Trophoblast cell (in vitro differentiated cells and primary cell): ENCODE measurements around the gene TLL1.

ENCODE experiments used
- DNase-seq, 2 donors: peaks; one replicate each; pipeline ENCODE4 v3.0.0-alpha.2; 2016
- H2AFZ ChIP-seq: 2 replicates; pipeline ENCODE4 v1.6.1; 2013; ENCODE audit warnings: low read length, moderate library complexity, mild to moderate bottlenecking; ENCODE audit not compliant: insufficient read depth, poor library complexity
- H2AK5ac ChIP-seq: 2 replicates; pipeline ENCODE4 v1.6.1; 2013; ENCODE audit warnings: mild to moderate bottlenecking, low read length
- H2BK120ac ChIP-seq: 2 replicates; pipeline ENCODE4 v1.6.1; 2013; ENCODE audit warnings: low read length, mild to moderate bottlenecking, moderate library complexity; ENCODE audit not compliant: insufficient read depth, poor library complexity
- H2BK12ac ChIP-seq: 2 replicates; pipeline ENCODE4 v1.6.1; 2013; ENCODE audit warnings: mild to moderate bottlenecking, low read length, moderate library complexity
- H2BK5ac ChIP-seq: 2 replicates; pipeline ENCODE4 v1.6.1; 2013; ENCODE audit warnings: low read length, low read depth, moderate library complexity, mild to moderate bottlenecking; ENCODE audit not compliant: poor library complexity
- H3K14ac ChIP-seq: 2 replicates; pipeline ENCODE4 v1.6.1; 2013; ENCODE audit warnings: mild to moderate bottlenecking, low read length
- H3K18ac ChIP-seq: 2 replicates; pipeline ENCODE4 v1.6.1; 2013; ENCODE audit warnings: mild to moderate bottlenecking, low read length
- H3K23ac ChIP-seq: 2 replicates; pipeline ENCODE4 v1.6.1; 2013; ENCODE audit warnings: low read length
- H3K27ac ChIP-seq: 2 replicates; pipeline ENCODE4 v1.5.1; 2013; ENCODE audit warnings: low read depth, mild to moderate bottlenecking, inconsistent platforms, low read length, moderate library complexity
- H3K27me3 ChIP-seq: 2 replicates; pipeline ENCODE4 v1.6.1; 2013; ENCODE audit warnings: inconsistent platforms, mild to moderate bottlenecking, low read length, moderate library complexity; ENCODE audit not compliant: insufficient read depth
- H3K36me3 ChIP-seq, 2 experiments: 1 replicate in 1 of 2; 2 replicates in 1 of 2; pipeline ENCODE4 v1.6.1; 2013; ENCODE audit warnings: low read length in 2 of 2, mild to moderate bottlenecking in 2 of 2, moderate library complexity in 1 of 2; ENCODE audit not compliant: insufficient read depth in 2 of 2, control insufficient read depth in 1 of 2
- H3K4ac ChIP-seq: 2 replicates; pipeline ENCODE4 v1.6.1; 2013; ENCODE audit warnings: low read depth, mild to moderate bottlenecking, low read length, moderate library complexity
- H3K4me1 ChIP-seq, 2 experiments: 1 replicate in 1 of 2; 2 replicates in 1 of 2; pipeline ENCODE4 v1.6.1; 2013; ENCODE audit warnings: low read length in 2 of 2, mild to moderate bottlenecking in 2 of 2, moderate library complexity in 1 of 2; ENCODE audit not compliant: insufficient read depth in 2 of 2, control insufficient read depth in 1 of 2
- H3K4me2 ChIP-seq: 2 replicates; pipeline ENCODE4 v1.6.1; 2013; ENCODE audit warnings: inconsistent platforms, mild to moderate bottlenecking, low read length, moderate library complexity
- H3K4me3 ChIP-seq: 2 replicates; pipeline ENCODE4 v1.5.1; 2013; ENCODE audit warnings: mild to moderate bottlenecking, low read depth, low read length, inconsistent platforms
- H3K79me1 ChIP-seq: one replicate; pipeline ENCODE4 v1.6.1; 2013; ENCODE audit warnings: low read length
- H3K79me2 ChIP-seq: 2 replicates; pipeline ENCODE4 v1.6.1; 2013; ENCODE audit warnings: low read length, mild to moderate bottlenecking; ENCODE audit not compliant: control insufficient read depth, insufficient read depth, poor library complexity
- H3K9ac ChIP-seq: 2 replicates; pipeline ENCODE4 v1.6.1; 2013; ENCODE audit warnings: mild to moderate bottlenecking, low read length
- H3K9me3 ChIP-seq: 2 replicates; pipeline ENCODE4 v1.6.1; 2013; ENCODE audit warnings: low read depth, mild to moderate bottlenecking, control low read depth, inconsistent platforms, low read length; ENCODE audit not compliant: insufficient read depth
- H4K12ac ChIP-seq: 2 replicates; pipeline ENCODE4 v1.6.1; 2013; ENCODE audit warnings: low read depth, mild to moderate bottlenecking, low read length, moderate library complexity
- H4K8ac ChIP-seq: 2 replicates; pipeline ENCODE4 v1.6.1; 2013; ENCODE audit warnings: low read depth, mild to moderate bottlenecking, low read length, moderate library complexity
- H4K91ac ChIP-seq: one replicate; pipeline ENCODE4 v1.6.1; 2013; ENCODE audit warnings: low read depth, mild to moderate bottlenecking, low read length, moderate library complexity
- WGBS: extraction: QIAGEN DNeasy Blood & Tissue Kit; methylation state at CpG from one replicate; pipeline ENCODE4 v1.1.7; 2013; ENCODE audit warnings: missing lambda C conversion rate; ENCODE audit not compliant: insufficient read length, insufficient coverage; ENCODE audit errors: extremely low coverage; 5-methylcytosine and 5-hydroxymethylcytosine counted together

The TLL1 gene

GRCh38 chr4:166039822-166040221, 166.8 kb downstream of the TLL1 start:
- Histone ChIP-seq H3K36me3 (no peaks in the 10 kb centered on the region), H2AFZ (no peak overlapping the region), H2BK120ac (no peak overlapping the region), H3K4me1 (no peaks in the 10 kb centered on the region), H3K79me2 (no peaks in the 10 kb centered on the region), H3K4me2 (no peak overlapping the region), H3K9ac (no peak overlapping the region), H4K91ac (no peak overlapping the region), H3K23ac (no peak overlapping the region), H2BK5ac (no peak overlapping the region), H4K8ac (no peak overlapping the region), H3K18ac (no peak overlapping the region), H3K14ac (no peak overlapping the region), H3K9me3 (no peaks in the 10 kb centered on the region), H4K12ac (no peak overlapping the region), H2BK12ac (no peak overlapping the region), H3K27me3 (no peaks in the 10 kb centered on the region), H3K4me3 (no peak overlapping the region), H3K4ac (no peak overlapping the region), H2AK5ac (no peak overlapping the region), H3K27ac (no peak overlapping the region), H3K79me1 (no peaks in the 10 kb centered on the region)
- DNase-seq = no peak
- WGBS = no CpG with 5 or more reads among the region's 1 CpG

GRCh38 chr4:166042510-166043055, 169.5 kb downstream of the TLL1 start:
- Histone ChIP-seq H3K14ac (no peak overlapping the region), H2AK5ac (no peak overlapping the region), H3K23ac (no peak overlapping the region), H2BK12ac (no peak overlapping the region), H3K36me3 (no peaks in the 10 kb centered on the region), H3K4me3 (no peak overlapping the region), H3K27ac (no peak overlapping the region), H2AFZ (no peak overlapping the region), H4K91ac (no peak overlapping the region), H4K8ac (no peak overlapping the region), H3K9me3 (no peaks in the 10 kb centered on the region), H2BK120ac (no peak overlapping the region), H3K18ac (no peak overlapping the region), H3K79me2 (no peaks in the 10 kb centered on the region), H3K4ac (no peak overlapping the region), H3K9ac (no peak overlapping the region), H3K27me3 (no peaks in the 10 kb centered on the region), H2BK5ac (no peak overlapping the region), H4K12ac (no peak overlapping the region), H3K4me1 (no peaks in the 10 kb centered on the region), H3K79me1 (no peaks in the 10 kb centered on the region), H3K4me2 (no peak overlapping the region)
- DNase-seq = no peak
- WGBS = no CpG with 5 or more reads among the region's 8 CpGs

GRCh38 chr4:166043801-166044200, 170.8 kb downstream of the TLL1 start:
- no peak overlapping the region for H3K9ac ChIP-seq
- no peak overlapping the region for H2AFZ ChIP-seq
- H3K18ac ChIP-seq = no peak overlapping the region
- no peaks in the 10 kb centered on the region for H3K27me3 ChIP-seq
- DNase-seq = no peak
- no peak overlapping the region for H2AK5ac ChIP-seq
- H4K8ac ChIP-seq = no peak overlapping the region
- no peaks in the 10 kb centered on the region for H3K36me3 ChIP-seq
- no peaks in the 10 kb centered on the region for H3K79me2 ChIP-seq
- H3K79me1 ChIP-seq = no peaks in the 10 kb centered on the region
- H3K4me2 ChIP-seq = no peak overlapping the region
- no peaks in the 10 kb centered on the region for H3K9me3 ChIP-seq
- no peak overlapping the region for H2BK120ac ChIP-seq
- H3K23ac ChIP-seq = no peak overlapping the region
- H4K91ac ChIP-seq = no peak overlapping the region
- no peaks in the 10 kb centered on the region for H3K4me1 ChIP-seq
- H3K4me3 ChIP-seq = no peak overlapping the region
- no CpG with 5 or more reads among the region's 6 CpGs for WGBS
- no peak overlapping the region for H2BK12ac ChIP-seq
- H3K4ac ChIP-seq = no peak overlapping the region
- H4K12ac ChIP-seq = no peak overlapping the region
- H3K14ac ChIP-seq = no peak overlapping the region
- no peak overlapping the region for H2BK5ac ChIP-seq
- H3K27ac ChIP-seq = no peak overlapping the region

GRCh38 chr4:166044871-166045270, 171.8 kb downstream of the TLL1 start:
- H3K27me3 ChIP-seq = no peaks in the 10 kb centered on the region
- H2BK12ac ChIP-seq = no peak overlapping the region
- no peak overlapping the region for H3K14ac ChIP-seq
- no peak overlapping the region for H4K12ac ChIP-seq
- H3K79me1 ChIP-seq = no peaks in the 10 kb centered on the region
- H3K4me3 ChIP-seq = no peak overlapping the region
- no peak overlapping the region for H3K4ac ChIP-seq
- H3K79me2 ChIP-seq = no peaks in the 10 kb centered on the region
- no peak overlapping the region for H2AFZ ChIP-seq
- H2BK5ac ChIP-seq = no peak overlapping the region
- H3K27ac ChIP-seq = no peak overlapping the region
- H4K8ac ChIP-seq = no peak overlapping the region
- H3K4me2 ChIP-seq = no peak overlapping the region
- no peaks in the 10 kb centered on the region for H3K36me3 ChIP-seq
- H3K18ac ChIP-seq = no peak overlapping the region
- H3K9me3 ChIP-seq = no peaks in the 10 kb centered on the region
- H3K9ac ChIP-seq = no peak overlapping the region
- no peak overlapping the region for H2BK120ac ChIP-seq
- H4K91ac ChIP-seq = no peak overlapping the region
- no peak overlapping the region for H3K23ac ChIP-seq
- peak; percentile 7 to 50 for DNase-seq
- no peaks in the 10 kb centered on the region for H3K4me1 ChIP-seq
- H2AK5ac ChIP-seq = no peak overlapping the region
